ENCODE measurements around the gene NFATC3.
"Not testable (repeated sequence)": the region's sequence is repeated elsewhere in the genome, so short reads cannot be mapped to it uniquely, and the experiment has no call there.

NFATC3 gene

GRCh38 chr16:68093816-68094613 lies 8.8 kb downstream of the NFATC3 start:
- Histone ChIP-seq H3K36me3 (ENCODE audit: control insufficient read depth, low read depth, low read length) (no peaks in the 10 kb centered on the region), H3K4me3 (ENCODE audit: low read length) (no peak overlapping the region), H3K4me1 (ENCODE audit: control insufficient read depth, low read depth, low read length) (peaks cover 14% of the 10 kb centered on the region), H3K27ac (ENCODE audit: low read length) (no peak overlapping the region), H3K9ac (ENCODE audit: low read length) (no peak overlapping the region), H3K27me3 (ENCODE audit: control insufficient read depth, insufficient read depth, low read length) (no peaks in the 10 kb centered on the region), H3K9me3 (ENCODE audit: control insufficient read depth, low read depth, low read length) (no peaks in the 10 kb centered on the region)

- H3K9ac ChIP-seq (ENCODE audit: low read length), result no peak overlapping the region
- no peak overlapping the region for H3K27ac ChIP-seq (ENCODE audit: low read length)
- H3K9me3 ChIP-seq (ENCODE audit: control insufficient read depth, low read depth, low read length), result no peaks in the 10 kb centered on the region
- H3K27me3 ChIP-seq (ENCODE audit: control insufficient read depth, insufficient read depth, low read length), result no peaks in the 10 kb centered on the region
- H3K4me3 ChIP-seq (ENCODE audit: low read length), result no peak overlapping the region
- H3K36me3 ChIP-seq (ENCODE audit: control insufficient read depth, low read depth, low read length), result no peaks in the 10 kb centered on the region
- peaks cover 14% of the 10 kb centered on the region for H3K4me1 ChIP-seq (ENCODE audit: control insufficient read depth, low read depth, low read length)
These were observed 9.4 kb downstream of the NFATC3 start for GRCh38 chr16:68094614-68094934.

- H3K27ac ChIP-seq (ENCODE audit: low read length), result no peak overlapping the region
- no peaks in the 10 kb centered on the region for H3K27me3 ChIP-seq (ENCODE audit: control insufficient read depth, insufficient read depth, low read length)
- H3K9ac ChIP-seq (ENCODE audit: low read length), result no peak overlapping the region
- H3K9me3 ChIP-seq (ENCODE audit: control insufficient read depth, low read depth, low read length), result no peaks in the 10 kb centered on the region
- no peak overlapping the region for H3K4me3 ChIP-seq (ENCODE audit: low read length)
- peaks cover 14% of the 10 kb centered on the region for H3K4me1 ChIP-seq (ENCODE audit: control insufficient read depth, low read depth, low read length)
- H3K36me3 ChIP-seq (ENCODE audit: control insufficient read depth, low read depth, low read length), result no peaks in the 10 kb centered on the region
These were observed 11.3 kb downstream of the NFATC3 start for GRCh38 chr16:68096491-68096890.

- Histone ChIP-seq H3K4me3 (ENCODE audit: low read length) (no peak overlapping the region), H3K4me1 (ENCODE audit: control insufficient read depth, low read depth, low read length) (peaks cover 14% of the 10 kb centered on the region), H3K36me3 (ENCODE audit: control insufficient read depth, low read depth, low read length) (no peaks in the 10 kb centered on the region), H3K27ac (ENCODE audit: low read length) (no peak overlapping the region), H3K9ac (ENCODE audit: low read length) (no peak overlapping the region), H3K9me3 (ENCODE audit: control insufficient read depth, low read depth, low read length) (no peaks in the 10 kb centered on the region), H3K27me3 (ENCODE audit: control insufficient read depth, insufficient read depth, low read length) (no peaks in the 10 kb centered on the region)
These were observed 11.9 kb downstream of the NFATC3 start for GRCh38 chr16:68097088-68097487.

GRCh38 chr16:68097895-68098294 lies 12.7 kb downstream of the NFATC3 start:
- Histone ChIP-seq H3K4me3 (ENCODE audit: low read length) (no peak overlapping the region), H3K27ac (ENCODE audit: low read length) (no peak overlapping the region), H3K36me3 (ENCODE audit: control insufficient read depth, low read depth, low read length) (no peaks in the 10 kb centered on the region), H3K4me1 (ENCODE audit: control insufficient read depth, low read depth, low read length) (peaks cover 14% of the 10 kb centered on the region), H3K27me3 (ENCODE audit: control insufficient read depth, insufficient read depth, low read length) (no peaks in the 10 kb centered on the region), H3K9me3 (ENCODE audit: control insufficient read depth, low read depth, low read length) (no peaks in the 10 kb centered on the region), H3K9ac (ENCODE audit: low read length) (no peak overlapping the region)

- H3K27me3 ChIP-seq (ENCODE audit: control insufficient read depth, insufficient read depth, low read length), result no peaks in the 10 kb centered on the region
- H3K9ac ChIP-seq (ENCODE audit: low read length), result no peak overlapping the region
- no peaks in the 10 kb centered on the region for H3K36me3 ChIP-seq (ENCODE audit: control insufficient read depth, low read depth, low read length)
- H3K27ac ChIP-seq (ENCODE audit: low read length), result no peak overlapping the region
- H3K4me1 ChIP-seq (ENCODE audit: control insufficient read depth, low read depth, low read length), result peaks cover under 1% of the 10 kb centered on the region
- H3K9me3 ChIP-seq (ENCODE audit: control insufficient read depth, low read depth, low read length), result no peaks in the 10 kb centered on the region
- no peak overlapping the region for H3K4me3 ChIP-seq (ENCODE audit: low read length)
These were observed 15.3 kb downstream of the NFATC3 start for GRCh38 chr16:68100488-68100887.

GRCh38 chr16:68105611-68106010 lies 20.4 kb downstream of the NFATC3 start:
- Histone ChIP-seq H3K4me3 (ENCODE audit: low read length) (no peak overlapping the region), H3K36me3 (ENCODE audit: control insufficient read depth, low read depth, low read length) (no peaks in the 10 kb centered on the region), H3K4me1 (ENCODE audit: control insufficient read depth, low read depth, low read length) (no peaks in the 10 kb centered on the region), H3K27ac (ENCODE audit: low read length) (no peak overlapping the region), H3K9ac (ENCODE audit: low read length) (no peak overlapping the region), H3K9me3 (ENCODE audit: control insufficient read depth, low read depth, low read length) (no peaks in the 10 kb centered on the region), H3K27me3 (ENCODE audit: control insufficient read depth, insufficient read depth, low read length) (no peaks in the 10 kb centered on the region)

GRCh38 chr16:68107230-68107928 lies 22.2 kb downstream of the NFATC3 start:
- not testable (repeated sequence) for H3K4me3 ChIP-seq (ENCODE audit: low read length); H3K36me3 ChIP-seq (ENCODE audit: control insufficient read depth, low read depth, low read length); H3K27ac ChIP-seq (ENCODE audit: low read length); H3K4me1 ChIP-seq (ENCODE audit: control insufficient read depth, low read depth, low read length); H3K9ac ChIP-seq (ENCODE audit: low read length); H3K9me3 ChIP-seq (ENCODE audit: control insufficient read depth, low read depth, low read length); H3K27me3 ChIP-seq (ENCODE audit: control insufficient read depth, insufficient read depth, low read length)

GRCh38 chr16:68109156-68109555 lies 24.0 kb downstream of the NFATC3 start:
- not testable (repeated sequence) for H3K27me3 ChIP-seq (ENCODE audit: control insufficient read depth, insufficient read depth, low read length); H3K4me3 ChIP-seq (ENCODE audit: low read length); H3K27ac ChIP-seq (ENCODE audit: low read length); H3K36me3 ChIP-seq (ENCODE audit: control insufficient read depth, low read depth, low read length); H3K4me1 ChIP-seq (ENCODE audit: control insufficient read depth, low read depth, low read length); H3K9me3 ChIP-seq (ENCODE audit: control insufficient read depth, low read depth, low read length); H3K9ac ChIP-seq (ENCODE audit: low read length)

- H3K9ac ChIP-seq (ENCODE audit: low read length); H3K9me3 ChIP-seq (ENCODE audit: control insufficient read depth, low read depth, low read length); H3K27ac ChIP-seq (ENCODE audit: low read length); H3K4me1 ChIP-seq (ENCODE audit: control insufficient read depth, low read depth, low read length); H3K4me3 ChIP-seq (ENCODE audit: low read length); H3K36me3 ChIP-seq (ENCODE audit: control insufficient read depth, low read depth, low read length); H3K27me3 ChIP-seq (ENCODE audit: control insufficient read depth, insufficient read depth, low read length): not testable (repeated sequence)
These were observed 25.4 kb downstream of the NFATC3 start for GRCh38 chr16:68110611-68111010.

GRCh38 chr16:68111379-68111778 lies 26.2 kb downstream of the NFATC3 start:
- Histone ChIP-seq H3K27me3 (ENCODE audit: control insufficient read depth, insufficient read depth, low read length) (no peaks in the 10 kb centered on the region), H3K36me3 (ENCODE audit: control insufficient read depth, low read depth, low read length) (no peaks in the 10 kb centered on the region), H3K4me3 (ENCODE audit: low read length) (no peak overlapping the region), H3K9ac (ENCODE audit: low read length) (no peak overlapping the region), H3K27ac (ENCODE audit: low read length) (no peak overlapping the region), H3K4me1 (ENCODE audit: control insufficient read depth, low read depth, low read length) (no peaks in the 10 kb centered on the region), H3K9me3 (ENCODE audit: control insufficient read depth, low read depth, low read length) (no peaks in the 10 kb centered on the region)

Measured in iPS-18a (cell line).